ENCODE results near the gene ALDH1A3. TPM values are rescaled to one million over a fixed set of nuclear protein-coding genes. Genes with fewer than 3 reads are reported as not detected.

Gene ALDH1A3
- total RNA-seq, 1 experiment from 2014 or later = 14.0 TPM

DNA sequence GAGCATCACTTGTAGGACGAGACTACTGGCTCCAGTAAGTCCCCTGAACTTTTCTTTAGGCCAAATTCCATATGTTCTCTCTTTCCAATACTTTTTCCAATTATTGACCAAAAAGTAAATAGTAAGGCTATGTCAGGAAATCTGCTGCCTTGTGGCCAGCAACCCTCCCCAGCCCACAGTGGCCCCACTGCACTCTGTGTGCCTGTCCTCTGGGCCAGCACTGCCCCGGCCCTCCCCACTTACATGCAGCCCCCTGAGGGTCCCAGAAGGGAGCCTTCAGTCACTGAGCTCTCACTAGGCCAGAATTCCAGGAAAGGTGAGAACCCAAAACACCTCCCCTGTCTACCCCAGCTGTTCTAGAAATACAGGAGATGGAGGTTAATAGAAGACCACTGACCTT, 21.3 kb upstream of the ALDH1A3 start:
- peaks cover 16% of the 10 kb centered on the region for H3K9me3 Mint-ChIP-seq
- no peaks in the 10 kb centered on the region for H3K4me1 Mint-ChIP-seq
- H3K27me3 Mint-ChIP-seq (ENCODE audit: low read depth) = no peaks in the 10 kb centered on the region; the same call in none of the 2 replicates
- H3K27ac Mint-ChIP-seq = no peak overlapping the region
- no peak for TF ChIP-seq HMGXB4 (CRISPR knock-in tag; IDR thresholded peaks at IDR 0.05)
- TF ChIP-seq ZNF396 (CRISPR knock-in tag; IDR thresholded peaks at IDR 0.05; ENCODE audit: borderline replicate concordance) = no peak
- TF ChIP-seq FOXP4 (CRISPR knock-in tag; IDR thresholded peaks at IDR 0.05) = no peak
- TF ChIP-seq TEAD4 (CRISPR knock-in tag; IDR thresholded peaks at IDR 0.05) = no peak
- peaks cover 15% of the 10 kb centered on the region for H3K36me3 Mint-ChIP-seq
- no peak for DNase-seq (ENCODE audit: low spot score)
- no peak for ATAC-seq
- ChIA-PET CTCF (interaction anchor here (1.1 to 2.5 kb wide), 2 partner anchors 8 to 15 kb away, joined by 4 to 11 read pairs; no protein-coding TSS in a partner anchor), POLR2A (no interaction called here)
- no peak overlapping the region for H3K4me3 Mint-ChIP-seq

- POLR2A ChIA-PET = no interaction called here
- ATAC-seq = no peak
- TF ChIP-seq NR2C2 (CRISPR knock-in tag; IDR thresholded peaks at IDR 0.05) (no peak), ZNF317 (CRISPR knock-in tag; IDR thresholded peaks at IDR 0.05; ENCODE audit: borderline replicate concordance, low read depth) (no peak), NFATC4 (CRISPR knock-in tag; IDR thresholded peaks at IDR 0.05) (no peak), AFF4 (CRISPR knock-in tag; IDR thresholded peaks at IDR 0.05; ENCODE audit: borderline replicate concordance) (no peak), CREM (CRISPR knock-in tag; IDR thresholded peaks at IDR 0.05) (no peak), RELA (CRISPR knock-in tag; IDR thresholded peaks at IDR 0.05; ENCODE audit: borderline replicate concordance) (no peak), MXD4 (CRISPR knock-in tag; IDR thresholded peaks at IDR 0.05; ENCODE audit: borderline replicate concordance) (no peak), PRRX2 (CRISPR knock-in tag; IDR thresholded peaks at IDR 0.05) (no peak), MYBL2 (CRISPR knock-in tag; IDR thresholded peaks at IDR 0.05) (no peak)
Observed at GRCh38 chr15:100859970-100860828, 19.4 kb upstream of the ALDH1A3 start.

More at GRCh38 chr15:100859970-100860828, 19.4 kb upstream of the ALDH1A3 start:
- Mint-ChIP-seq H3K27ac (no peak overlapping the region), H3K27me3 (ENCODE audit: low read depth) (no peaks in the 10 kb centered on the region; the same call in none of the 2 replicates), H3K36me3 (peaks cover 15% of the 10 kb centered on the region), H3K4me3 (no peak overlapping the region), H3K4me1 (0 out of 2 replicates have a peak, but pooled peaks cover 5% of the 10 kb centered on the region), H3K9me3 (peaks cover 16% of the 10 kb centered on the region)
- CTCF ChIA-PET = interaction anchor here (2.5 kb wide), 1 partner anchor 13 kb away, joined by 11 read pairs; no protein-coding TSS in a partner anchor
- DNase-seq (ENCODE audit: low spot score) = no peak
